ENCODE measurements around the gene GALNT2. TPM values are rescaled to one million over a fixed set of nuclear protein-coding genes. Genes with fewer than 3 reads are reported as not detected.

The GALNT2 gene
- total and polyA plus RNA-seq, 9 of the 15 experiments (the other 6 are each of a cell fraction or from before 2014, with no cell fraction given), result 1.6 to 106 (median 51.9) TPM

DNA sequence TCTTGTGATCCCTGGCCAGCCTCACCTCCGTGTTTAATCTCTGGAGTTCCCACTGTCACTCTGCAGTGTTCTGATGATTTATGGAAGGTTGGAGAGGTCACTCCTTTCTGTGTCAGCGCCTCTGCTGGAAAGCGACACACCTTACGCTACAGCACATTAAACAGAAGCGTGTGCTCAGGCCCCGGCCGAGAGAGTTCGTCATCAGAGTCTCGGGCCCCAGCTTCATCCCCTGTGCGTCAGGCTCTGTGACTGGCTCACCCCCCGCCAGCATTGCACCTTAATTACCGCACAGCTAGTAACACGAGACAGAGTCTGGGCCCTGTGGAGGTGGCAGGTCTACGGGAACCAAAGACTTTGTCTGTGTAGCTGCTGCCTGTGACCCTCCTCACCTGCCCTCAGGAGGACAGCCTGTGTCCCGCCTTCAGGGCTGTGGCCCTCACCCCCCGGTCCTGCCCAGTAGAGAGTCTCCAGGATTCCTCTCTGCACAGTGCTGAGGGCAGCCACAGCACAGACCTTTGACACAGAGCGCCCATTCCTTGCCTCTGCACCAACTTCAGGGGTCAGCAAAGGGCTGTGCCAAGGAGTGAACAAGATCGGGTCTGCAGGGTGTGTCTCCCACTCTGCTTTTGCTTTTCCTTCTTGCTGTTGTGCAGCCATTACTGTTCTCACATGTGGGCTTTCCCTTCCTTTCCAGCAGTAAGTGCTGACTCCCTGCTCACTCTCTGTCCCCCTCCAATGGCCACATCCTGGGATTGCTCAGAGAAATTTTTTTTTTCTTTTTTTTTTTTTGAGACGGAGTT, 201.5 kb downstream of the GALNT2 start:
- Histone ChIP-seq H3K4me1 (replicated peaks in 1 of 2; ENCODE audit: control insufficient read depth in 2 of 2, insufficient read depth in 2 of 2, low read length in 2 of 2) (peaks cover 9 to 14% of the 10 kb centered on the region in 2 experiments), H3K36me3 (ENCODE audit: control insufficient read depth, insufficient read depth, low read length) (peaks cover 75% of the 10 kb centered on the region; the same call in 2 of the 3 replicates), H3K27ac (ENCODE audit: extremely low read depth, low read depth, low read length) (no peak overlapping the region; the same call in 2 of the 3 replicates), H3K9me3 (replicated peaks; ENCODE audit: control insufficient read depth, insufficient read depth, low read depth, low read length) (no peaks in the 10 kb centered on the region), H3K27me3 (ENCODE audit: control insufficient read depth in 2 of 2, insufficient read depth in 2 of 2, low read length in 2 of 2) (no peaks in the 10 kb centered on the region), H3K9ac (ENCODE audit: insufficient read depth in 1 of 2, low read depth in 2 of 2, low read length in 2 of 2) (peak overlapping the region in 1 of 2 experiments; percentile 10; a peak in 1 of 4 replicates), H2AFZ (ENCODE audit: low read depth, low read length) (peak overlapping the region; percentile 7; the same call in 1 of the 2 replicates), H3K9me1 (ENCODE audit: control insufficient read depth, insufficient read depth, low read length) (no peaks in the 10 kb centered on the region), H4K20me1 (replicated peaks; ENCODE audit: control insufficient read depth, insufficient read depth, low read length) (no peaks in the 10 kb centered on the region; the same call in 1 of the 2 replicates), H3K4me2 (ENCODE audit: insufficient read depth, low read length) (no peak overlapping the region), H3K79me2 (ENCODE audit: control insufficient read depth, insufficient read depth, low read length) (no peaks in the 10 kb centered on the region), H3K4me3 (no peak overlapping the region)
- POLR2A ChIA-PET, result interaction anchor here (0.5 to 0.6 kb wide), 3 partner anchors 8 to 839 kb away, joined by 3 read pairs; no protein-coding TSS in a partner anchor
- intact Hi-C loops (cut with micrococcal nuclease), result no loop called here
- CTCF ChIA-PET (ENCODE audit: low intra/inter-chr PET ratio), result interaction anchor here (0.6 to 1.1 kb wide), 3 partner anchors 543 to 558 kb away, joined by 3 to 4 read pairs (median 3); no protein-coding TSS in a partner anchor
- peak; percentile 82 for FAIRE-seq
- BruUV-seq (replicated peaks), result no TSS peak
- in situ Hi-C loops (cut with MboI), result no loop called here
- WGBS (ENCODE audit: insufficient coverage, low coverage, missing lambda C conversion rate), result 67% methylated on average over 18 of the region's 19 CpGs
- peak; percentile 49 to 80 (median 58) for DNase-seq (ENCODE audit: extremely low read depth in 1 of 4, low spot score in 3 of 4)
- peak; percentile 89 for ATAC-seq
- TF ChIP-seq HNRNPUL1 (IDR thresholded peaks at IDR 0.05; ENCODE audit: low read length) (no peak), PHB2 (IDR thresholded peaks at IDR 0.05; ENCODE audit: low read depth) (no peak), KLF16 (IDR thresholded peaks at IDR 0.05) (0 out of 2 replicates have a peak, but pooled peaks have one; percentile 17), REST (IDR thresholded peaks at IDR 0.05; ENCODE audit: borderline replicate concordance) (peak; percentile 47; the same call in 1 of the 2 replicates), REST (CRISPR knock-in tag; IDR thresholded peaks at IDR 0.05; ENCODE audit: low read depth) (no peak), SP2 (IDR thresholded peaks at IDR 0.05; ENCODE audit: extremely low read depth, low read depth, low read length, poor library complexity, severe bottlenecking) (no peak), IFI16 (CRISPR knock-in tag; IDR thresholded peaks at IDR 0.05) (no peak), MYC (IDR thresholded peaks at IDR 0.05; ENCODE audit: low read depth, low read length) (no peak), MYC (CRISPR knock-in tag; IDR thresholded peaks at IDR 0.05; ENCODE audit: borderline replicate concordance, low read depth) (0 out of 2 replicates have a peak, but pooled peaks have one; percentile 14), ZNF717 (CRISPR knock-in tag; IDR thresholded peaks at IDR 0.05) (no peak)
- TF ChIP-seq, protein P1, sequence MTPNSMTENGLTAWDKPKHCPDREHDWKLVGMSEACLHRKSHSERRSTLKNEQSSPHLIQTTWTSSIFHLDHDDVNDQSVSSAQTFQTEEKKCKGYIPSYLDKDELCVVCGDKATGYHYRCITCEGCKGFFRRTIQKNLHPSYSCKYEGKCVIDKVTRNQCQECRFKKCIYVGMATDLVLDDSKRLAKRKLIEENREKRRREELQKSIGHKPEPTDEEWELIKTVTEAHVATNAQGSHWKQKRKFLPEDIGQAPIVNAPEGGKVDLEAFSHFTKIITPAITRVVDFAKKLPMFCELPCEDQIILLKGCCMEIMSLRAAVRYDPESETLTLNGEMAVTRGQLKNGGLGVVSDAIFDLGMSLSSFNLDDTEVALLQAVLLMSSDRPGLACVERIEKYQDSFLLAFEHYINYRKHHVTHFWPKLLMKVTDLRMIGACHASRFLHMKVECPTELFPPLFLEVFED (CRISPR knock-in tag; conservative IDR thresholded peaks at IDR 0.05), result no peak

All from K562 (cell line).